Fibroblast of mammary gland (primary cell): ENCODE data around the gene DLG2.

Experiments used
- DNase-seq: peaks from one replicate; pipeline ENCODE4 v3.0.0-alpha.2; 2010; ENCODE audit warnings: low read depth
- H3K4me3 ChIP-seq: 2 replicates; pipeline ENCODE4 v1.5.1; 2011; ENCODE audit warnings: low read depth, mild to moderate bottlenecking, low read length, moderate library complexity; ENCODE audit not compliant: control insufficient read depth
- CTCF ChIP-seq: conservative IDR thresholded peaks from 2 replicates; pipeline ENCODE4 v1.5.1; 2011; ENCODE audit warnings: low read depth, low read length, inconsistent platforms; ENCODE audit not compliant: control insufficient read depth, insufficient read depth

DLG2 gene

GRCh38 chr11:84215672-84216071, 1411.5 kb downstream of the DLG2 start:
- peak; percentile 35 for DNase-seq
- H3K4me3 ChIP-seq = no peak overlapping the region
- no peak for TF ChIP-seq CTCF

- no peak for DNase-seq
- TF ChIP-seq CTCF = no peak
These were observed 1412.6 kb downstream of the DLG2 start for GRCh38 chr11:84214557-84214956.

GRCh38 chr11:84212468-84213390, 1414.4 kb downstream of the DLG2 start:
- H3K4me3 ChIP-seq = no peak overlapping the region
- no peak for TF ChIP-seq CTCF
- DNase-seq = peak; percentile 6

More at GRCh38 chr11:84214557-84214956, 1412.6 kb downstream of the DLG2 start:
- H3K4me3 ChIP-seq = no peak overlapping the region

- no peak overlapping the region for H3K4me3 ChIP-seq
- no peak for TF ChIP-seq CTCF
- DNase-seq = no peak
These were observed 1415.2 kb downstream of the DLG2 start for GRCh38 chr11:84211896-84212295.

GRCh38 chr11:84194696-84195095, 1432.4 kb downstream of the DLG2 start:
- TF ChIP-seq CTCF = no peak
- no peak overlapping the region for H3K4me3 ChIP-seq
- DNase-seq = no peak

- DNase-seq = no peak
- TF ChIP-seq CTCF = no peak
- H3K4me3 ChIP-seq = no peak overlapping the region
These were observed 1433.4 kb downstream of the DLG2 start for GRCh38 chr11:84193706-84194105.
